ENCODE results near the gene KCNIP2.

Gene KCNIP2

DNA sequence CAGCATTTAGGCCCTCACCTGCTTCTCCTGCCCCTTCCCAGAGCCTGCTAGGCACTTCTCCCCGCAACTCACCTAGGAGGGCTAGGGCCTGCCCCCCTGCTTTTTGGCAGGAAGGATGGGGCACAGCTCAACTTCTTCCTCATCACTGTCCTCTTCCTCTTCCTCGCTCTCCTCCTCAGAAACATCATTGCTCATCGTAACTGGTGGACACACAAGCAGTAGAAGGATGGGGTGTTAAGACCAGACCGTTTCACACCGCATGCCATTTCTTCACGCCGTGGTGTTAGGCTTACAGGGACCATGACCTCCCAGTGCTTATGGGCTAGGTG lies 62.0 kb downstream of the KCNIP2 start:
- Histone ChIP-seq H3K9me3 (ENCODE audit: control extremely low read depth in 1 of 5, control insufficient read depth in 4 of 5, insufficient read depth in 2 of 5, low read depth in 1 of 5, low read length in 4 of 5) (no peaks in the 10 kb centered on the region), H3K4me3 (ENCODE audit: control insufficient read depth in 1 of 7, extremely low read depth in 1 of 7, insufficient read depth in 4 of 7, low read depth in 2 of 7, low read length in 6 of 7) (peak overlapping the region in 1 of 7 experiments; percentile 93), H3K4me1 (ENCODE audit: control extremely low read depth in 1 of 4, control insufficient read depth in 4 of 4, insufficient read depth in 4 of 4, low read length in 3 of 4) (peaks cover 0 to 42% (median 41%) of the 10 kb centered on the region in 4 experiments), H3K27me3 (replicated peaks in 2 of 5; ENCODE audit: control insufficient read depth in 4 of 5, insufficient read depth in 5 of 5, low read length in 4 of 5) (peaks cover 0 to 32% (median 21%) of the 10 kb centered on the region in 5 experiments), H3K27ac (ENCODE audit: insufficient read depth in 1 of 2, low read depth in 1 of 2, low read length in 2 of 2, poor library complexity in 1 of 2, severe bottlenecking in 2 of 2) (no peak overlapping the region), H3K36me3 (ENCODE audit: control insufficient read depth in 4 of 4, insufficient read depth in 4 of 4, low read length in 3 of 4) (peaks cover 0 to 32% (median 18%) of the 10 kb centered on the region in 4 experiments)
- CTCF ChIA-PET, result interaction anchor here (0.6 to 5.9 kb wide), 26 partner anchors 10 to 567 kb away, joined by 3 to 88 read pairs (median 4); partner anchors contain the start of gene OGA
- POLR2A ChIA-PET, result no interaction called here
- no peak for DNase-seq
- 93% methylated on average over 7 of the region's 7 CpGs for WGBS (ENCODE audit: insufficient coverage)

DNA sequence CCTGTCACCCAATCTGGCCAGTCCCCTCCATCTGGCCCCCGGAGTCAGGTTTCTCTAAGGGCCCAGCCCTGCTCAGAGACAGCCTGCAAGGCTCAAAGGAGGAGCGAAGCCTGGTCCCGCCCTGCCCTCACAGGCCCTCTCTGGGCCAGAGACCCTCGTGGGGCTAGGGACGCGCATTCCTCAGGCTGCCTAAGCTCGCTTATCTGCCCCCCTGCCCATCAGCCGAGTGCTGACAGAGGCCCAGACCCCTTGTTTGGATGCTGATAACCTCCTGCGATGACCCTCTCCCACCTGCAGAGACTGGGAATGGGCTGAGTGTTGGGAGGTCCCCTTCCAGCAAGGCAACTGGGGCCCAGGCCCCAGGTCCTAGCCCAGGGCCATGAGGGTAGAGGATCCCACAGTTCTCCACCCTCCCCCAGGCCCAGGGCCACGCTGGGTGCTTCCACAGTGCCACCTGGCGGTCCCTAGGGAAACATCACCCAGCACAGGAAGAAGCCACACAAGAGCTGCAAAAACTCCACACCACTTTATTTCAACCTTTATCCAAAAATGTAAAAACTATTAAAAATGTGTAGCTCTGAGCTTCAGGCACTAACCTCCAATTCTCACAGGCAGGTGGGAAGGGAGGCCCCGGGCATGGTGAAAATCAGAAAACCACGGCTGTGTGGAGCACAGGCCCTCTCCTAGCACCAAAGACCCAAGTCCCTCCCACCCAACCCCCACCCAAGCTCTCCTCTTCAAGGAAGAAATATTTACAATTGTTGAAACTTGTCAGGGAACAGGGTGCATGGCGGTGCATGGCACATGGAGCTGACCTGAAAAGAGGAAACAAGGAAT lies 62.6 kb downstream of the KCNIP2 start:
- DNase-seq, result peak; percentile 66 to 78 (median 72)
- 64% methylated on average over 11 of the region's 14 CpGs for WGBS (ENCODE audit: insufficient coverage)
- Histone ChIP-seq H3K36me3 (ENCODE audit: control insufficient read depth in 4 of 4, insufficient read depth in 4 of 4, low read length in 3 of 4) (peaks cover 0 to 27% (median 16%) of the 10 kb centered on the region in 4 experiments), H3K9me3 (ENCODE audit: control extremely low read depth in 1 of 5, control insufficient read depth in 4 of 5, insufficient read depth in 2 of 5, low read depth in 1 of 5, low read length in 4 of 5) (no peaks in the 10 kb centered on the region), H3K27me3 (replicated peaks in 2 of 5; ENCODE audit: control insufficient read depth in 4 of 5, insufficient read depth in 5 of 5, low read length in 4 of 5) (peaks cover 0 to 36% (median 21%) of the 10 kb centered on the region in 5 experiments), H3K4me3 (ENCODE audit: control insufficient read depth in 1 of 7, extremely low read depth in 1 of 7, insufficient read depth in 4 of 7, low read depth in 2 of 7, low read length in 6 of 7) (no peak overlapping the region), H3K4me1 (ENCODE audit: control extremely low read depth in 1 of 4, control insufficient read depth in 4 of 4, insufficient read depth in 4 of 4, low read length in 3 of 4) (peaks cover 0 to 44% (median 43%) of the 10 kb centered on the region in 4 experiments), H3K27ac (ENCODE audit: insufficient read depth in 1 of 2, low read depth in 1 of 2, low read length in 2 of 2, poor library complexity in 1 of 2, severe bottlenecking in 2 of 2) (no peak overlapping the region)
- POLR2A ChIA-PET, result no interaction called here
- CTCF ChIA-PET, result interaction anchor here (0.6 to 5.9 kb wide), 29 partner anchors 9 to 567 kb away, joined by 3 to 88 read pairs (median 4); partner anchors contain the start of gene OGA

GRCh38 chr10:101780187-101780817 lies 63.3 kb downstream of the KCNIP2 start:
- H3K9me3 ChIP-seq (ENCODE audit: control extremely low read depth in 1 of 5, control insufficient read depth in 4 of 5, insufficient read depth in 2 of 5, low read depth in 1 of 5, low read length in 4 of 5), result no peaks in the 10 kb centered on the region
- no peak for DNase-seq
- H3K4me1 ChIP-seq (ENCODE audit: control extremely low read depth in 1 of 4, control insufficient read depth in 4 of 4, insufficient read depth in 4 of 4, low read length in 3 of 4), result peaks cover 0 to 48% (median 45%) of the 10 kb centered on the region in 4 experiments
- POLR2A ChIA-PET, result no interaction called here
- CTCF ChIA-PET, result interaction anchor here (1.0 to 5.9 kb wide), 12 partner anchors 17 to 566 kb away, joined by 3 to 88 read pairs (median 7); partner anchors contain the start of gene OGA
- peaks cover 0 to 19% (median 10%) of the 10 kb centered on the region in 4 experiments for H3K36me3 ChIP-seq (ENCODE audit: control insufficient read depth in 4 of 4, insufficient read depth in 4 of 4, low read length in 3 of 4)
- 38% methylated on average over 17 of the region's 17 CpGs for WGBS (ENCODE audit: insufficient coverage)
- peaks cover 0 to 42% (median 22%) of the 10 kb centered on the region in 5 experiments for H3K27me3 ChIP-seq (replicated peaks in 2 of 5; ENCODE audit: control insufficient read depth in 4 of 5, insufficient read depth in 5 of 5, low read length in 4 of 5)
- peak overlapping the region in 4 of 7 experiments; percentile 38 to 72 (median 52) for H3K4me3 ChIP-seq (ENCODE audit: control insufficient read depth in 1 of 7, extremely low read depth in 1 of 7, insufficient read depth in 4 of 7, low read depth in 2 of 7, low read length in 6 of 7)
- no peak overlapping the region for H3K27ac ChIP-seq (ENCODE audit: insufficient read depth in 1 of 2, low read depth in 1 of 2, low read length in 2 of 2, poor library complexity in 1 of 2, severe bottlenecking in 2 of 2)

- DNase-seq, result peak; percentile 68 to 81 (median 79)
- WGBS (ENCODE audit: insufficient coverage), result 1% methylated on average over 43 of the region's 51 CpGs
- ChIA-PET POLR2A (no interaction called here), CTCF (interaction anchor here (1.0 to 5.9 kb wide), 8 partner anchors 18 to 565 kb away, joined by 3 to 88 read pairs (median 8); no protein-coding TSS in a partner anchor)
- Histone ChIP-seq H3K36me3 (ENCODE audit: control insufficient read depth in 4 of 4, insufficient read depth in 4 of 4, low read length in 3 of 4) (peaks cover 0 to 13% (median 4%) of the 10 kb centered on the region in 4 experiments), H3K27me3 (replicated peaks in 2 of 5; ENCODE audit: control insufficient read depth in 4 of 5, insufficient read depth in 5 of 5, low read length in 4 of 5) (peaks cover 0 to 49% (median 25%) of the 10 kb centered on the region in 5 experiments), H3K9me3 (ENCODE audit: control extremely low read depth in 1 of 5, control insufficient read depth in 4 of 5, insufficient read depth in 2 of 5, low read depth in 1 of 5, low read length in 4 of 5) (no peaks in the 10 kb centered on the region), H3K27ac (ENCODE audit: insufficient read depth in 1 of 2, low read depth in 1 of 2, low read length in 2 of 2, poor library complexity in 1 of 2, severe bottlenecking in 2 of 2) (no peak overlapping the region), H3K4me1 (ENCODE audit: control extremely low read depth in 1 of 4, control insufficient read depth in 4 of 4, insufficient read depth in 4 of 4, low read length in 3 of 4) (peaks cover 0 to 54% (median 48%) of the 10 kb centered on the region in 4 experiments), H3K4me3 (ENCODE audit: control insufficient read depth in 1 of 7, extremely low read depth in 1 of 7, insufficient read depth in 4 of 7, low read depth in 2 of 7, low read length in 6 of 7) (peak overlapping the region in 5 of 7 experiments; percentile 16 to 72 (median 61))
Measured at GRCh38 chr10:101779544-101780186, 63.9 kb downstream of the KCNIP2 start.

- ChIA-PET CTCF (interaction anchor here (0.9 to 4.5 kb wide), 5 partner anchors 169 to 565 kb away, joined by 3 to 18 read pairs (median 10); no protein-coding TSS in a partner anchor), POLR2A (no interaction called here)
- DNase-seq, result peak; percentile 17 to 61 (median 54)
- peaks cover 0 to 54% (median 47%) of the 10 kb centered on the region in 4 experiments for H3K4me1 ChIP-seq (ENCODE audit: control extremely low read depth in 1 of 4, control insufficient read depth in 4 of 4, insufficient read depth in 4 of 4, low read length in 3 of 4)
- no peaks in the 10 kb centered on the region for H3K9me3 ChIP-seq (ENCODE audit: control extremely low read depth in 1 of 5, control insufficient read depth in 4 of 5, insufficient read depth in 2 of 5, low read depth in 1 of 5, low read length in 4 of 5)
- H3K4me3 ChIP-seq (ENCODE audit: control insufficient read depth in 1 of 7, extremely low read depth in 1 of 7, insufficient read depth in 4 of 7, low read depth in 2 of 7, low read length in 6 of 7), result peak overlapping the region in 6 of 7 experiments; percentile 1 to 72 (median 50)
- no peak overlapping the region for H3K27ac ChIP-seq (ENCODE audit: insufficient read depth in 1 of 2, low read depth in 1 of 2, low read length in 2 of 2, poor library complexity in 1 of 2, severe bottlenecking in 2 of 2)
- WGBS (ENCODE audit: insufficient coverage), result 2% methylated on average over 53 of the region's 58 CpGs
- peaks cover 0 to 56% (median 30%) of the 10 kb centered on the region in 5 experiments for H3K27me3 ChIP-seq (replicated peaks in 2 of 5; ENCODE audit: control insufficient read depth in 4 of 5, insufficient read depth in 5 of 5, low read length in 4 of 5)
- peaks cover 0 to 7% (median under 1%) of the 10 kb centered on the region in 4 experiments for H3K36me3 ChIP-seq (ENCODE audit: control insufficient read depth in 4 of 4, insufficient read depth in 4 of 4, low read length in 3 of 4)
Measured at GRCh38 chr10:101778781-101779543, 64.6 kb downstream of the KCNIP2 start.

DNA sequence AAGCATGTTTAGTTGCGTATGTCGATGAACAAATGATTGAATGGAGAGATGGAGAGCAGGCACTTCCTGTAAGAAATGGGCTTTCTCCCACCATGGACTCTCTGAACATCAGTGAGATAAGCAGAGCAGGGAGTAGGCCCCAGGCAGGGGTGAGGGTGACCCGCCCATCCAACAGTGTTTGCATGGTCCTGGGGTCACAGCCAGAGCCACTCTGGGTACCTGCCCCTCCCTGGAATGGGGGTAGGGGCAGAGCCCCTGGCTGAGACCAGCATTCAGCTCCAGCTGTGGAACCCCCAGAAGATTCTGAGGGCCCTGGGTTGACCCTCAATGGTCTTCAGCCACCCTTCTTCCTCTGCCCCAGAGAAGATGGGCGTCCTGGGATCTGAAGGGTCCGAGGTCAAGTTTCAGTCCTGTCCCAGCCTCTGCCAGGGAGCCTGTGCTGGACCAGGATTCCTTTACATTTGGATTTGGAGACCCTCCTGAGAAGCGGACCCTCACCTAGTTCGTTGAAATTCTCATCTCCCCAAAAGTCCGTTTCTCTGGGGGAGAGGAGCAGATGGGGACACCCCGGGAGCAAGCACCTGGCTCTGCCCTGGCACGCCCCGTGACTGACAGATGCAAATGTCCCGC lies 65.3 kb downstream of the KCNIP2 start:
- WGBS (ENCODE audit: insufficient coverage), result 56% methylated on average over 9 of the region's 12 CpGs
- POLR2A ChIA-PET, result no interaction called here

More for the DNA sequence above, 65.3 kb downstream of the KCNIP2 start:
- Histone ChIP-seq H3K4me1 (ENCODE audit: control extremely low read depth in 1 of 4, control insufficient read depth in 4 of 4, insufficient read depth in 4 of 4, low read length in 3 of 4) (peaks cover 0 to 53% (median 40%) of the 10 kb centered on the region in 4 experiments), H3K27ac (ENCODE audit: insufficient read depth in 1 of 2, low read depth in 1 of 2, low read length in 2 of 2, poor library complexity in 1 of 2, severe bottlenecking in 2 of 2) (no peak overlapping the region), H3K4me3 (ENCODE audit: control insufficient read depth in 1 of 7, extremely low read depth in 1 of 7, insufficient read depth in 4 of 7, low read depth in 2 of 7, low read length in 6 of 7) (no peak overlapping the region), H3K27me3 (replicated peaks in 2 of 5; ENCODE audit: control insufficient read depth in 4 of 5, insufficient read depth in 5 of 5, low read length in 4 of 5) (peaks cover 0 to 63% (median 35%) of the 10 kb centered on the region in 5 experiments), H3K9me3 (ENCODE audit: control extremely low read depth in 1 of 5, control insufficient read depth in 4 of 5, insufficient read depth in 2 of 5, low read depth in 1 of 5, low read length in 4 of 5) (no peaks in the 10 kb centered on the region), H3K36me3 (ENCODE audit: control insufficient read depth in 4 of 4, insufficient read depth in 4 of 4, low read length in 3 of 4) (peaks cover 0 to 4% (median 0%) of the 10 kb centered on the region in 4 experiments)
- no peak for DNase-seq
- CTCF ChIA-PET, result interaction anchor here (0.9 to 4.5 kb wide), 4 partner anchors 168 to 564 kb away, joined by 3 to 18 read pairs (median 6); no protein-coding TSS in a partner anchor
